ENCODE results near the gene PRKCA. TPM values are rescaled to one million over a fixed set of nuclear protein-coding genes. Genes with fewer than 3 reads are reported as not detected.
"Not testable (repeated sequence)": the region's sequence is repeated elsewhere in the genome, so short reads cannot be mapped to it uniquely, and the experiment has no call there.

PRKCA gene
- total RNA-seq, 4 donors from 2014 or later = 9.0 to 76.1 (median 15.1) TPM

GRCh38 chr17:66614469-66614868, 312.1 kb downstream of the PRKCA start:
- no peaks in the 10 kb centered on the region for H3K27me3 ChIP-seq
- TF ChIP-seq POLR2A (IDR thresholded peaks at IDR 0.05) (no peak), CTCF (IDR thresholded peaks at IDR 0.05) (no peak)
- no peaks in the 10 kb centered on the region for H3K4me1 ChIP-seq
- H3K4me3 ChIP-seq = no peak overlapping the region
- DNase-seq = no peak
- intact Hi-C loops (cut with DNase I; ENCODE audit: low total_unique reads) = no loop called here
- no peak overlapping the region for H3K27ac ChIP-seq
- no peaks in the 10 kb centered on the region for H3K36me3 ChIP-seq
- H3K9me3 ChIP-seq = no peaks in the 10 kb centered on the region

- no peak for TF ChIP-seq CTCF (IDR thresholded peaks at IDR 0.05)
- no peak for TF ChIP-seq POLR2A (IDR thresholded peaks at IDR 0.05)
- Histone ChIP-seq H3K9me3 (no peaks in the 10 kb centered on the region), H3K4me1 (no peaks in the 10 kb centered on the region), H3K27me3 (no peaks in the 10 kb centered on the region), H3K36me3 (no peaks in the 10 kb centered on the region), H3K27ac (no peak overlapping the region), H3K4me3 (no peak overlapping the region)
- DNase-seq = no peak
- intact Hi-C loops (cut with DNase I; ENCODE audit: low total_unique reads) = no loop called here
Measured at GRCh38 chr17:66619206-66619605, 316.8 kb downstream of the PRKCA start.

- Histone ChIP-seq H3K9me3 (no peaks in the 10 kb centered on the region), H3K36me3 (no peaks in the 10 kb centered on the region), H3K27ac (no peak overlapping the region), H3K27me3 (no peaks in the 10 kb centered on the region), H3K4me3 (no peak overlapping the region), H3K4me1 (no peaks in the 10 kb centered on the region)
- DNase-seq = no peak
- TF ChIP-seq POLR2A (IDR thresholded peaks at IDR 0.05) = no peak
- intact Hi-C loops (cut with DNase I; ENCODE audit: low total_unique reads) = no loop called here
Measured at GRCh38 chr17:66620528-66620927, 318.1 kb downstream of the PRKCA start.

- H3K27me3 ChIP-seq; H3K9me3 ChIP-seq; intact Hi-C loops (cut with DNase I; ENCODE audit: low total_unique reads); H3K4me1 ChIP-seq; H3K36me3 ChIP-seq; DNase-seq; H3K4me3 ChIP-seq; H3K27ac ChIP-seq: not testable (repeated sequence)
Measured at GRCh38 chr17:66624630-66625029, 322.2 kb downstream of the PRKCA start.

- Histone ChIP-seq H3K27me3 (no peaks in the 10 kb centered on the region), H3K36me3 (no peaks in the 10 kb centered on the region), H3K27ac (no peak overlapping the region), H3K4me3 (no peak overlapping the region), H3K4me1 (peaks cover 0 to 4% of the 10 kb centered on the region in 2 donors), H3K9me3 (no peaks in the 10 kb centered on the region)
- peak in 3 of 4 experiments; percentile 25 to 50 (median 37) for TF ChIP-seq CTCF (IDR thresholded peaks at IDR 0.05)
- no peak for TF ChIP-seq POLR2A (IDR thresholded peaks at IDR 0.05)
- DNase-seq = no peak
- intact Hi-C loops (cut with DNase I; ENCODE audit: low total_unique reads) = no loop called here
Measured at GRCh38 chr17:66625311-66625767, 322.9 kb downstream of the PRKCA start.

GRCh38 chr17:66627985-66628384, 325.6 kb downstream of the PRKCA start:
- DNase-seq = peak; percentile 24 to 56
- Histone ChIP-seq H3K4me1 (peaks cover 0 to 4% of the 10 kb centered on the region in 2 donors), H3K9me3 (no peaks in the 10 kb centered on the region), H3K27ac (peak overlapping the region; percentile 1 to 38), H3K36me3 (no peaks in the 10 kb centered on the region), H3K27me3 (no peaks in the 10 kb centered on the region), H3K4me3 (no peak overlapping the region)
- no peak for TF ChIP-seq POLR2A (IDR thresholded peaks at IDR 0.05)
- TF ChIP-seq CTCF (IDR thresholded peaks at IDR 0.05) = no peak
- intact Hi-C loops (cut with DNase I; ENCODE audit: low total_unique reads) = no loop called here

Data from uterus (tissue), 4 donors.